CD1c-positive myeloid dendritic cell (primary cell): ENCODE data around the gene KRTAP10-7.
"Not testable (repeated sequence)": the region's sequence is repeated elsewhere in the genome, so short reads cannot be mapped to it uniquely, and the experiment has no call there.

ENCODE experiments used
- DNase-seq: peaks from one replicate; pipeline ENCODE4 v3.0.0-alpha.2; 2016; ENCODE audit errors: extremely low spot score

Gene KRTAP10-7, protein sequence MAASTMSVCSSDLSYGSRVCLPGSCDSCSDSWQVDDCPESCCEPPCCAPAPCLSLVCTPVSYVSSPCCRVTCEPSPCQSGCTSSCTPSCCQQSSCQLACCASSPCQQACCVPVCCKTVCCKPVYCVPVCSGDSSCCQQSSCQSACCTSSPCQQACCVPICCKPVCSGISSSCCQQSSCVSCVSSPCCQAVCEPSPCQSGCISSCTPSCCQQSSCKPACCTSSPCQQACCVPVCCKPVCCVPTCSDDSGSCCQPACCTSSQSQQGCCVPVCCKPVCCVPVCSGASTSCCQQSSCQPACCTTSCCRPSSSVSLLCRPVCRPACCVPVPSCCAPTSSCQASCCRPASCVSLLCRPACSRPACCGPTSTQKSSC

DNA sequence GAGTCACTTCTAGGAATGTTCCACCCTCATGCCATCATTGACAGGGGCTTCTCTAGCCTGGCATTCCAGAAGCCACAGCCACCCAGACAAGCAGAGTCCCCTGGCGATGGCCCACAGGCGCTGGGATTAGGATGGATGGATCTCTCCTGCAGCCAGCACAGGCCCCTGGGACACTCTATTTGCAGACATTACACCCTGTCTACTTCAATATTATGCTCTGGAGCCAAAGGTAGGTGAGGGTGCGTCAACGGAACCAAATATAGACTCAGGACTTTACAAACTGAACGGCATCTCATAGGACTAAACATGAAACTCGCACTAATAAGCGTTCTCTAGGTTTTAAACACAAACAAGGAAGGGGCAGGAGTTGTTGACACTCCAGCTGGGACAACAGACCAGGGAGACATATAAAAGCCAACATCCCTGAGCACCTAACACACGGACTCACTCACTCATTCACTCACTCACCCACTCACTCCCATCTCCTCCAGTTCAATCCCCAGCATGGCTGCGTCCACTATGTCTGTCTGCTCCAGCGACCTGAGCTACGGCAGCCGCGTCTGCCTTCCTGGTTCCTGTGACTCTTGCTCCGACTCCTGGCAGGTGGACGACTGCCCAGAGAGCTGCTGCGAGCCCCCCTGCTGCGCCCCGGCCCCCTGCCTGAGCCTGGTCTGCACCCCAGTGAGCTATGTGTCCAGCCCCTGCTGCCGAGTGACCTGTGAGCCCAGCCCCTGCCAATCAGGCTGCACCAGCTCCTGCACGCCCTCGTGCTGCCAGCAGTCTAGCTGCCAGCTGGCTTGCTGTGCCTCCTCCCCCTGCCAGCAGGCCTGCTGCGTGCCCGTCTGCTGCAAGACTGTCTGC is at the start of gene KRTAP10-7:
KRTAP10-7 (plus strand) TSS at position 480 of the 861 bp plus-strand sequence; CDS start at position 505, 25 bp downstream.
- not testable (repeated sequence) for DNase-seq

DNA sequence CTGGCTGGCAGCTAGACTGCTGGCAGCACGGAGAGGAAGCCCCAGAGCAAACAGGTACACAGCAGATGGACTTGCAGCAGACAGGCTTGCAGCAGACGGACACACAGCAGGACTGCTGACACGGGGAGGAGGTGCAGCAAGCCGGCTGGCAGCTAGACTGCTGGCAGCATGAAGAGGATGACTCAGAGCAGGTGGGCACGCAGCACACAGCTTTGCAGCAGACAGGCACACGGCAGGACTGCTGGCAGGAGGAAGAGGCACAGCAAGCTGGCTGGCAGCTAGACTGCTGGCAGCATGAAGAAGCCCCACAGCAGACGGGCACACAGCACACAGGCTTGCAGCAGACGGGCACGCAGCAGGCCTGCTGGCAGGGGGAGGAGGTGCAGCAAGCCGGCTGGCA is 49.6 kb upstream of the KRTAP10-7 start:
- no peak for DNase-seq

DNA sequence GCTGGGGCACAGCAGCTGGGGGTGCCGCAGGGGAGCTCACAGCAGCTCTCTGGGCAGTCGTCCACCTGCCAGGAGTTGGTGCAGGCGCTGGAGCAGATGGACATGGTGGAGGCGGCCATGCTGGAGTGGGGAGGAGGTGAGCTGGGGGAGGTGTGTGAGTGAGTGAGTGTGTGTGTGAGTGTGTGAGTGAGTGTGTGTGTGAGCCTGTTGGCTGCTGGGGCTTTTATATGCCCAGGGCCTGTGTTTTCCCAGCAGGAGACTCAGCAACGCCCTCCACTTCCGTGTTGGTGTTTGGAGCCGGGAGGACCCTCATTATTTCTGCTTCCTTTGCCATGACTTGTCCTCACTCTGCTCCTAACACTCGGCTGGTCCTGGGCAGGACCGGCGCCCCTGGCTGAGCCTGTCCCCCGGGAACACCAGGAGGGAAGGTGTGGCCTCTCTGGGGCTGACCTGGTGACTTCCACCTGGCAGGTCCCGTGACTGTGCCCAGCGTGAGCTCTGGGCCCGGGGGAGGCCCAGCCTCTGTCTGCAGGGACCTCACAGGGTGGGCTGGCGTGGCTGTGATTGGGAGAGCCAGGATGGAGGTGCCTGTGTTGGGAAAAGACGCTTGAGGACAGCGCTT is 48.9 kb upstream of the KRTAP10-7 start, which contains the start of gene KRTAP10-2:
KRTAP10-2 (minus strand) TSS at position 166 of the 622 bp plus-strand sequence; CDS start at position 119, 47 bp downstream.
- DNase-seq, result no peak

DNA sequence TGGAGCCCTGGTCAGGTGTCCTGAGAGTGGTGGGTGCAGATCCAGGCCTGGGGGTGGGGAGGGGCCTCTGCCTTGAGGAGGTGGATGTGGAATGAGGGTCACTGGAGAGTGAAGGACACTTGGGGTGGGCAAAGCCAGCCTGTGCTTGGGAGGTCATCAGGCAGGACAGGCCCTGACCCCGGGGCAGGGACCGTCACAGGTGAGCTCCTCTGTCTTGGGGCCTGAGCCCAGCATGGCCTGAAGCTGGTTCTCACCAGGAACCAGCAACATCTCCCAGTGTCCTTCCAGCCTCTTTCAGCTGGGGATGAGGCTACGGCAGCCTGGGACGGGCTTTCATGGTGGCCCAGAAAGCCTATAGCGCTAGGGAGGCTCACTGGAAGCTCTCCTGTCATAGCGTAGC is 48.3 kb upstream of the KRTAP10-7 start:
- no peak for DNase-seq

DNA sequence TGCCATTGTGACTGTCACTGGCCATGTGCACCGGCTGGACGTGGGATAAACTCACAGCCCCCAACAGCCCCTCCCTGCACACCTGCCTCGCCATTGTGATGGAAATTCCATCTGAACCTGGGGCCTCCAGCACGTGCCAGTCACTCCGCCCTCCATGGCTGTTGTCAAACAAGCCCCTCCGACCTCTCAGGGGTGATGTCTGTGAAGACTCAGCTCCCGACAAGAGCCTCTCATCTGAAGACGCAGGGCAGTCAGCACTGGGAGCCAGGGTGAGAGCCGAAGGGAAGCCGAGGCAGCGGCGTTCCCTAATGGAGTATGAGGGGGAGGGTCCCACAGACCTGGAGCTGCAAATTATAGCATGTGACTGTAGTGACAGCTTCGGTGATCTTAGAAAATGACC is 47.7 kb upstream of the KRTAP10-7 start:
- no peak for DNase-seq

DNA sequence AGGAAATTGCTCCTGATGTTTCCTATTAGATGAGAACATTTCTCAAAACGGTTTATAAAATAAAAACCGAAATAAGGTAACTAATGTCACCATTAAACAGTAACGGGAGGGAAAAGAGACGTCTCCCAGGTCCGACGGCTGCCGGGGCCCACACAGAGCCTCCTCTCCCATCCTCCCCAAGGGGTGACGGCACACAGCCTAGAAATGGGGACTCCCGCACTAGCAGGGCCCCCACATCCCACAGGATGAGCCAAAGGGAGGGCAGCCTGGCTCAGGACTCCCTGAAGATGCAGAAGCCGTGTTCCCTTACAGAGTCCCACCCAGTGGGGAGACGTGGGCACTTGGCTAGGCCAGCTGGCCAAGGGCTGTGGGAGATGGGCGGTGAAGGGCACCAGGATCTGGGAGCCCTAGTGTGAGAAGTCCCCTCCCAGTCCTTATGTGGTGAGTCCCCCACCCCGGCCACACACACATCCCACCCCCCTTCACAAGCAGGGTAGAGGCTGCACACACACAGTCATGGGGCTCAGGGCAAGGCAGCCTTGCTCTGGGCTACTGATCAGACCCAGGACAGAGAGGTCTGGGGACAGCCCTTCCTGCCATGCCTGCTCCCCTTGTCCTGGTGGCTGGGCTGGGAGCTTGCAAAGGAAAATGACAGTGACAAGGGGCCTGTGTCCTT is 45.1 kb upstream of the KRTAP10-7 start:
- no peak for DNase-seq

DNA sequence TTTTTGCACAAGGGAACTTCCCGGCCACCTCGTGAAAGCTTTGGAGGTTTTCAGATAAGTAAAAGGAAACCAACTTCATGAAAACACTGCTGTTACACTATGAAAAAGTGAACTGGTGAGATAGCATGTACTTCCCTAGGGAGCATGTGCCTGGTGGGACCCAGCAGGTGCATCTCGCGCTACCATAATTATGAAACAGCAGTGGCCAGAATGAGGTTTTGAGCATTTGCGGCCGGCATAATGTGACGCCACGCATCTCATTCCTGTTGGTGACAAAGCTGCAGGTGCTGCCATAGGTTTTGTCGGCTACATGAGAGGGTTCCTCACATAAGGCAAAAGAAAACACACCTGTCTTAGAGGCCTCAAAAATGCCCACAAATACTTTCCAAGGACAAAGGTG is 43.5 kb upstream of the KRTAP10-7 start:
- no peak for DNase-seq

DNA sequence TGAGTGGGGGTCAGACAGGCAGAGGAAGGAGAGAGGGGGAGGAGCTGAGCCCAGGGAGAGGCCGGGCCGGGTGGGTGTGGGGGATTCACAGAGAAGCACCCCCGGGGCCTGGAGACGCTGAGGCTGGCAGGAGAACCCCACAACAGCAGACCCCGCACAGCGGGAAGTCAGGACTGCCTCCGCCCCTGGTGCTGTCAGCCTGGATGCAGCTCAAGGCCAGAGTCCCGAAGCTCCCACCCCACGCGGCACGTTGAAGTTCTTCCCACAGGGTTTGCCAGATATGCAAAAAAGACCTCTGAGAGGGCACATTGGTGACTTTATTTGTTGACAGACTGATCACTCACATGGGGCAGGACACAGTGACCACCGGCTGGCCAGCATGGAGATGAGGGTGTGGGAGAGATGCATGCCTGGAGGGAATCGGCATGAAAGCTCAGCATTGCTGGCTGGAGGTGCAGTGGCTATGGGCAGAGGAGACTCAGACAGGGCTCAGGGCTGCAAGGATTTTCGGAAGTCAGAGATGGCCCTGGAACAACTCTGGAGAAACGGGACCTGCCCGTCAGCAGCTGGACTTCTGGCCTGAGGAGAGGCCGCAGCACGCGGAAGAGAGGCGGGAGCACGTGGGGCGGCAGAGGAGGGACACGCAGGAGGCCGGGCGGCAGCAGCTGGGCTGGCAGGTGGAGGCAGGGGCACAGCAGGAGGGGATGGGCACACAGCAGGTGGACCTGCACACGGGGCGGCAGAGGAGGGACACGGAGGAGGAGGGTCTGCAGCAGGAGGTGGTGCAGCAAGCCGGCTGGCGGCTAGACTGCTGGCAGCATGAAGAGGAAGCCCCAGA is 42.7 kb upstream of the KRTAP10-7 start:
- no peak for DNase-seq

DNA sequence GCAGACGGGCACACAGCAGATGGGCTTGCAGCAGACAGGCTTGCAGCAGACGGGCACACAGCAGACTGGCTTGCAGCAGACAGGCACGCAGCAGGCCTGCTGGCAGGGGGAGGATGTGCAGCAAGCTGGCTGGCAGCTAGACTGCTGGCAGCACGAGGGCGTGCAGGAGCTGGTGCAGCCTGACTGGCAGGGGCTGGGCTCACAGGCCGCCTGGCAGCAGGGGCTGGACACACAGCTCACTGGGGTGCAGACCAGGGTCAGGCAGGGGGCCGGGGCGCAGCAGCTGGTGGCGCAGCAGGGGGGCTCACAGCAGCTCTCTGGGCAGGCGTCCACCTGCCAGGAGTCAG is 42.1 kb upstream of the KRTAP10-7 start:
- not testable (repeated sequence) for DNase-seq

DNA sequence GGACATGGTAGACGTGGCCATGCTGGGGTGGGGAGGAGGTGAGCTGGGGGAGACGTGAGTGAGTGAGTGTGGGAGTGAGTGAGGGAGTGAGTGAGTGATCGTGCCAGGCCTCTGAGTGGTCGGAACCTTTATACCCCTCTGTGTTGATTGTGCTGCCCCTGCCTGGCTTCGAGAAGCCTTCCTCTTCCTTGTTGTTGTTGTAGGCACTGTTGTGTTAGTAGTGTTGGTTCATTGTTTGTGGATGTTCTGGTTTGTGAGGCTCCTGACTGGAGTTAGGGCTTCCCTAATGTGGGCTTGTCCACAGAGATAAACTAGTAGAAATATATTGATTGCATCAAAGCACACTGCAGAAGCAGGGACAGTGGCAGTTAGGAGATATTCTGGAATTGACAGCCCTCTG is 41.7 kb upstream of the KRTAP10-7 start, which contains the start of gene KRTAP10-3:
KRTAP10-3 (minus strand) TSS at position 101 of the 400 bp plus-strand sequence; CDS start at position 21, 80 bp downstream.
- no peak for DNase-seq

DNA sequence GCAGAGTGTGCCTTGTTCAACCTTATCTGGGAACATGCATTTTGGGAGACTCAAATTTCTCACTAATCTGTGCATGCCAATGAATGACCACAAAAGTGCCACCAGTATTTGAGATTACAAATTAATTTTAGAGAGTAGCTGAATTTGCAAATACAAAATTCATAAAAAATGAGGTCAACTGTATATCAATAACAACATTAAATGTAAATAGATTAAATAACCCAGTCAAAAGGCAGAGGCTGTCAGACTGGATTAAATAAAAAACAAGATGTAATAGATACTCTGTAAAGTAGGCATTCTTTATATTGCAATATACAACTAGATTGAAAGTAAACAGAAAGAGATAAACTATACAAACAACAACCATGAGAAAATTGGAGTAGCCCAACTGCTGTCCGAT is 36.3 kb upstream of the KRTAP10-7 start:
- DNase-seq, result no peak

DNA sequence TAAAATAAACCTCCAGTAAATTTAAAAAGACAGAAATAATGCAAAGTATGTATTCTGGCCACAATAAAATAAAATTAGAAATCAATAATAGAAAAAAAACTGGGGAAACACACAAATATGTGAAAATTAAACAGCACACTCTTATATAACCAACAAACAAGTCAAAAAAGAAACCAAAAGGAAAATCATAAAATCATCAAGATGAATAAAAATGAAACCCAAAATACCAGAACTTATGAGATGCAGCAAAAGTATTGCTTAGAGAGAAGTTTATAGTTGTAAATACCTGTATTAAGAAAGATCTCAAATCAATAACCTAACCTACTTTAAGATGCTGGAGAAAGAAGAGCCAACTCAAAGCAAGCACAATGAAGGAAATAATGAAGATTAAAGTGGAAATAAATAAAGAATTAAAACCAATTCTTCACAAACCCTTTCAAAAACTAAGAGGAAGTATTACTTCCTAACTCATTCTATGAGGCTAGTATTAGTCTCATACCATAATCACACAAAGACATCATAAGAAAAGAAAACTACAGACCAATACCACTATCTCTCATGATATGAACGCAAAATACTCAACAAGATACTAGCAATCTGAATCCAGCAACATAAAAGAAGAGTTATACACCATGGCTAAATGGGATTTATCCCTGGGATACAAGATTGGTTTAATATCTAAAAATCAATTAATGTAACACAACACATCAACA is 35.4 kb upstream of the KRTAP10-7 start:
- DNase-seq, result peak; percentile 18

DNA sequence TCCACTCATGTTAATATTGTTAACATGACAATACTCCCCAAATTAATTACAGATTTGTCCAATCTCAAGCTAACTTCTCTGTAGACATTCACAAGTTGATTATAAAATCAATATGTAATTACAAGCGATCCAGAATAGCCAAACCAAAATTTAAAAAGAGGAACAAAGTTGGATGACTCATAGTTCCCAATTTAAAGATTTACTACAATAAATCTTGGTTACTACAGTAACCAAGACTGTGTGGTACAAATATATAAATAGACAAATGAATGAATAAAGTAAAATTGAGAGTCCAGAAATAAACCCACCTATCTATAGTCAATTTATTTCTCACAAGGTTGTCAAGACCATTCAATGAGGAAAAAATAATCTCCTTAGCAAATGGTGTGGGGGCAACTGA is 34.0 kb upstream of the KRTAP10-7 start:
- DNase-seq, result peak; percentile 78

DNA sequence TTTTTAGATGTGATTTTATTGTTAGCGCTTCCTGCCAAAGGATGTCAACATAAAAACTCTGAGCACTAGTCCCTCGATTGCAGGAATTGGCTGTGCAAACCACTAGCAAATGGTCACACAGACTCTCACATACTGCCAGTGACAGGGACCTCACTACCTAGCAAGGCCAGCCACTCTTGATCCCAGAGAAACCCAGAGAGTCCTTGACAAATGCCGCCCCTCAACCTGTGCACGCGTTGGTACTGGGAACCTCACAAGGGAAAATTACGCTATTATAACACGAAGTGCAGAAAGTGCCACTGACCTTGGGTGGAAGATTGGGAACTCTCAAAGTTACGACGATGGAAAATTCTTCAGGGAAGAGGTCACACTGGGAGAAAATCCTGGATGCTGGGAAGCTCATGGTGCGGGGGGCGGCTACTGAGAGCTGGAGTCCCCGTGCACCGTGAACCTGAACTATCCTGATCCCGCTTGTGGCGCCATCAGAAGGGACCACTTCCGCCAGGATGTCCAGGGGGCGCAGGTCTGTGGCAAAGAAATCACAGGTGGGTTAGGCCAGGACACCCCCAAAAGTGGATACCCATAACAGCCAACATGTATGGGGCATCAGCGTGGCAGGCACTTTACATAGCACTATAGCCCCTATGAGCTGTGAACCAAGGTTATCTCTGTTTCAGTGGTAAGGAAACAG is 32.8 kb upstream of the KRTAP10-7 start:
- no peak for DNase-seq

DNA sequence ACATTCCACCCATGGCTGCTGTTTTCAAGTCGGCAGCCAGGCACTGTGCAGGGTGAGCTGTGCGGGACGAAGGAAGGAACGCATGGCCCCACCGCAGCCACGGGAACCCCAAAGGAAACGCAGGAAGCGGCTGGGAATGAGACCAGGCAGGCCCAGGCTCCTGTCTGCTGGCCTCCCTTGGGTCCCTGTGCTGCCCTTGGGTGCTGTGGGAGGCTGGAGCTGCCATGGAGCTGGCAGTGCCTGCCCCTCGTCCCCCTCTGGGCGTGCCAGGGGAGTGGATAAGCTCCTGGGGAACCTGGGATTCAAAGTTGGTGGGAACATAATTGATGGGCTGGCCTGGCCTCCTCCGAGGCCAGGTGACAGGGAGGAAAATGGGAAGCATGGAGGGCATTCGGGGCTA is 32.1 kb upstream of the KRTAP10-7 start:
- no peak for DNase-seq

DNA sequence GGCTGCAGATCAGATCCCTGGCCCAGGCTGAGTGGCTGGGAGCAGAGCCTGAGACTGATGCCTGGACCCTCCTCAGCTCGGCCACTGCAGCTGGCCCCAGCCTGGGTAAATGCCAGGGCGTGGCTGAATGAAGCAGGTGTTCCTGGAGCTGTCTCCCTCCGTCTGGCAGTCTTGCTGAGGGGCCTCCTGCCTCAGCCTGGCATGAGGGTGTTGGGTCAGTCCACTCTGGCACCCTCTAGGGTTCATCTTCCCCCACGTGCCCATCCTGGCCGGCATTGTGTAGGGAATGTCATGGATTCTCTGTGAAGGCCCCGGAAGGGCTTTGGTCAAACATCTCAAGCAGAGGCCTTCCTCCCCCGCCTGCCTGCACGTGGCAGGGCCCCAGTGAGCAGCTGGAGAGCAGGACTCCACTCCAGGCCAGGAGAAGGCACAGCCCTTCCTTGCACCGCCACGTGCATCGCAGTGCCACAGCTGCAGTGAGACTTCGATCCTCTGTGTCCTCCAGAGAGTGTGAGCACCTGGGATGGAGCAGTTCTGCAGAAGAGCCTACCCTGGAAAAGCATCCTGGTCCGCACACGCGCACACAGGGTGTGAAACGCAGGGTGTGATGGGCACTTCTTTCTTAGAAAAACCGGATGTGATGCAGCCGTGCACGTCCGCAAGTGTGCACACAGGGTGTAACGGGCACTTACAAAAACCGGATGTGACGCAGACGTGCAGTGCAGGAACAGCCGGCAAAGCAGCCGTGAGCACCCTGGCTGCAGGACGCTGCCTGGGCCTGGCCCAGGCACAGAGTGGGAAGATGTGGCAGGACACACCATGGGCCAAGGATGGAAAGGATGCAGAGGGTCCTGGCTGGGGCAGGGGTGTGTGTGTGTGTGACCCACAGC is 31.5 kb upstream of the KRTAP10-7 start:
- DNase-seq, result no peak

DNA sequence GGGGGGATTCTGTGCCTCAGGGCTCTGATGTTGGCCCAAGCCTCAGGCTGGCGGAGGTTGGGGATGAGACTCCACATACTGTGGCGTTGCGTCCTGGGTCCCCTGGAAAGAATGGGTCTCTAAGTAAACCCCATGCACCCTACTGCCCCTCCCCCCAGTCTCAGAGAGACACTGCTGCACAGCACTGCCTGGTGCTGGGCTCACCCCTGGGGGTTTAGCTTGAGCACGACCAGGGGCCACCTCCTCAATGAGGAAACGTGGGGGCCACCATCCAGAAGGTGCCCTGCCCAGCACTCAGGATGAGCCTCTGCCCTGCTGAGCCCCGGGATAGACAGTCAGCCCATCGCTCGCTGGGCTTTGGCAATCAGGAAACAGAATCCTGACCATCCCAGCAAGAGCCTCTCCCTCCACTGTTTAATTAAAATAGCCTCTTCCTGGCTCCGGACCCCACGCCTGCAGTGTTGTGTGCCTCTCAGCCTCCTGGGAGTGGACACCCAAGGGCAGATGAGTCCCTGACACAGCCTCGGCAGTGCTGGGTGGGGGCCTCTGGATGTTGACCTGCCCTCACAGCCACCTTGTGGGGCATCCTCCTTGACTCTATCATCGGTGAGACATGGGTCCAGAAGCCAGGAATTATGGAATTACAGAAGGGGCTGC is 30.4 kb upstream of the KRTAP10-7 start:
- DNase-seq, result no peak

DNA sequence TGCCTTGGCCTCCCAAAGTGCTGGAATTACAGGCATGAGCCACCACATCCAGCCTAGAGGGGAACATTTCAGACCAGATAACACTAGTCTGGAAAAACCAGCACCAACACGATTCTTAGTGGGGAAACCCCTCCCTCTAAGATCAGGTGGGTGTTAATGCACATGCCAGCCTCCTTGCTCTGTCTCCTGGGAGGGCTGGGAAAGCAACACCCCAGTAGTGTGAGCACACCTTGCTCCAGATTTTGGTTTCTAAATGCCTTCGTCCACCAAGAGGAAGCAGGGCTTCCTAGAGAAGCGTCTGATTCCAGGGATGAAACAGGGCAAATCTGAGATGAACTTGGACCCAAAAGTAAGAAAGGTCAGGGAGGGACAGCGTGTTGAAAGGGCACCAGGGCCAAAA is 29.1 kb upstream of the KRTAP10-7 start:
- no peak for DNase-seq
